GM21737 (cell line): Measurements from ENCODE around the gene SLU7.
A peak's percentile ranks its signal among the peaks of the same experiment; 100 is the strongest.

Experiments
- ATAC-seq: cut with Tn5 transposase; IDR thresholded peaks from one replicate; pipeline ENCODE4 v1.9.1; 2021; ENCODE audit warnings: mild to moderate bottlenecking, moderate library complexity; ENCODE audit not compliant: unreplicated experiment

Gene SLU7

GRCh38 chr5:160420331-160420610 lies 1.4 kb upstream of the SLU7 start:
- ATAC-seq: no peak

GRCh38 chr5:160419458-160420330 lies 813 bp upstream of the SLU7 start:
- peak; percentile 29 for ATAC-seq

- ATAC-seq: peak; percentile 87
Measured at GRCh38 chr5:160399402-160400353, 19.2 kb downstream of the SLU7 start, which contains the start of gene FAM200C. Gene FAM200C (minus strand): TSS chr5:160400054. CDS start chr5:160395490, 4,564 bp downstream.

GRCh38 chr5:160398806-160399205 lies 20.1 kb downstream of the SLU7 start:
- no peak for ATAC-seq

GRCh38 chr5:160397492-160397891 lies 21.4 kb downstream of the SLU7 start:
- no peak for ATAC-seq

- no peak for ATAC-seq
Measured at GRCh38 chr5:160395111-160395510, 23.8 kb downstream of the SLU7 start.

GRCh38 chr5:160390787-160391696 lies 27.8 kb downstream of the SLU7 start:
- ATAC-seq: no peak

- ATAC-seq: no peak
Measured at GRCh38 chr5:160387445-160387844, 31.4 kb downstream of the SLU7 start.

GRCh38 chr5:160385496-160385895 lies 33.4 kb downstream of the SLU7 start:
- ATAC-seq: no peak

GRCh38 chr5:160384681-160385080 lies 34.2 kb downstream of the SLU7 start:
- no peak for ATAC-seq

- ATAC-seq: no peak
Measured at GRCh38 chr5:160382346-160382745, 36.5 kb downstream of the SLU7 start.

- no peak for ATAC-seq
Measured at GRCh38 chr5:160380041-160380440, 38.8 kb downstream of the SLU7 start.

- ATAC-seq: no peak
Measured at GRCh38 chr5:160379511-160379910, 39.4 kb downstream of the SLU7 start.

- ATAC-seq: no peak
Measured at GRCh38 chr5:160378330-160378729, 40.6 kb downstream of the SLU7 start.

GRCh38 chr5:160377651-160378050 lies 41.2 kb downstream of the SLU7 start:
- no peak for ATAC-seq

GRCh38 chr5:160376416-160376815 lies 42.5 kb downstream of the SLU7 start:
- ATAC-seq: no peak

GRCh38 chr5:160375701-160376100 lies 43.2 kb downstream of the SLU7 start:
- no peak for ATAC-seq

- ATAC-seq: no peak
Measured at GRCh38 chr5:160375166-160375565, 43.7 kb downstream of the SLU7 start.

- no peak for ATAC-seq
Measured at GRCh38 chr5:160371294-160371693, 47.6 kb downstream of the SLU7 start.

- ATAC-seq: no peak
Measured at GRCh38 chr5:160370713-160371034, 48.2 kb downstream of the SLU7 start.
